ENCODE measurements around the gene LNPK. TPM values are rescaled to one million over a fixed set of nuclear protein-coding genes. Genes with fewer than 3 reads are reported as not detected.

Gene LNPK
- total RNA-seq, result 5.8 and 10.5 TPM in 2 replicates

GRCh38 chr2:176001916-176002687 lies at the start of gene LNPK:
Gene LNPK, minus strand, starts transcription at chr2:176002267. Its CDS starts 6,683 bp downstream, at chr2:175995584.

Other genes with a start within 250 kb of the LNPK start
- not detected in 2 replicates for gene EVX2, start 81.7 kb upstream of the LNPK start, total RNA-seq
- gene HOXD13, start 90.5 kb upstream of the LNPK start, total RNA-seq, result under 0.01 TPM in 1 of 2 replicates, not detected in the other
- gene HOXD12, start 97.5 kb upstream of the LNPK start, total RNA-seq, result not detected in 2 replicates
- not detected in 2 replicates for gene HOXD11, start 105.0 kb upstream of the LNPK start, total RNA-seq
- gene HOXD10, start 114.5 kb upstream of the LNPK start, total RNA-seq, result under 0.01 and 0.15 TPM in 2 replicates
- gene HOXD9, start 120.5 kb upstream of the LNPK start, total RNA-seq, result 1.3 and 1.4 TPM in 2 replicates
- 6.2 and 7.8 TPM in 2 replicates for gene HOXD8, start 127.4 kb upstream of the LNPK start, total RNA-seq
- 0.65 and 3.5 TPM in 2 replicates for gene HOXD4, start 149.3 kb upstream of the LNPK start, total RNA-seq
- 4.2 and 5.9 TPM in 2 replicates for gene HOXD3, start 155.0 kb upstream of the LNPK start, total RNA-seq
- 4.3 and 7.8 TPM in 2 replicates for gene HOXD1, start 186.4 kb upstream of the LNPK start, total RNA-seq

Data from epithelial cell of umbilical artery (primary cell).